GM18907 (cell line): ENCODE measurements around the gene SFMBT2.
"Not testable (repeated sequence)": the region's sequence is repeated elsewhere in the genome, so short reads cannot be mapped to it uniquely, and the experiment has no call there.

ENCODE experiments used
- ATAC-seq: cut with Tn5 transposase; IDR thresholded peaks from one replicate; pipeline ENCODE4 v1.9.1; 2021; ENCODE audit warnings: mild to moderate bottlenecking, moderate library complexity; ENCODE audit not compliant: unreplicated experiment

SFMBT2 gene

DNA sequence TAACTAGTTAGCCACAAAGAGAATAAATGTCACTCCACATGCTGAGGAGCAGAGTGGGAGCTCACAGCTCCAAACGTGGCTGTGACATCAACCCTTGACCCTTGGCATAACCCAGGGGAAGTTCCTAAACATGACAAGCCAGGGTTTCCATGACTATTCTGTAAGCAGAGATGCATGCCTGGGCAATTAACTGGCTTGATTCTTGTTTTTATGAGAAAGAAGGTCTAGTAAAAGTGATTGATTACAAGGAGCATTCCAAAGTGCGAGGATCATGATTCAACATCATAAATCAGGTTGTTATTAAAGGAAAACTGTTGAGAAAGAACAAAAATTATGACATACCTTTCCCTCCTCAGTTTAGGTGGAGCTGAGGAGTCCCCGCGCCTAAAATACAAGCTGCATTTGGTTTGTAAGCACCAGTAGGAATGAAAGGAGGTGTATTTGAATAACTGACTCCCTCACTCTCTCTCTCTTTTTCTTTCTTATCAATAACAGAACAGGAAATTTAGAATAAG lies 108.4 kb downstream of the SFMBT2 start:
- no peak for ATAC-seq

DNA sequence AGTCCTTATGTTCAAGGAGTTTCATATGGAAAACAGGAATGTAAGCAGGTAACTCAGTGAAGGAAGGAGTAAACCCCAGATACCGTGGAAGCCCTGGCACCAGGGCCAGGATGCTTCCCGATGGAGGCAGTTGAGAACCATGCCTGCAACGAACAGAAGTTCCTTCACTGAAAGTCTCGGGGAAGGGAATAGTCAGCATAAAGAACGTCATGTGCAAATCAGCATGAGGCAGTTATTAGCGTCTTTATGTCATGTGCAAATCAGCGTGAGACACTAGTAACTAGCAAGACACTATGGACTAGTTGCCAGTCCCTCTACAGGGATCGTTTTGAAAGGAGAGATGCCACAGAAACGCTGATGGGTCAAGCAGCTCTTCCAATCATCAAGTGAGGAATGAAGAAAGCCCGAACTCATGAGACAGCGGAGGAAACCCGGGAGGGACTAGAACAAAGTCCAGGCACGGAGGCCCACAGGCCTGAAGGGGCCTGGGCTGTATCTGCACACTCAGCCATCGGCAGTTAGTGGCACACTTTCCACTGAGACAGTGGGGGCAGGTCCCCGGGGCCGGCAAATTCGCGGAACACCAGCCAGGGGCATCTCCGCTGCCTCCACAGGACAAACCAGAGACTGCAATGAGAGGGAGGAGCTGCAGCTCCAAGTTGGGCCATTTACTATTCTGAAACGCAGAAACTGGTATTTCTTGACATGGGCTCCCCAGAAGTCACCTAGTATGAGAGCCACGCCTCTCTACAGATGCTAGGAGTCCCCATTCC lies 109.6 kb downstream of the SFMBT2 start:
- no peak for ATAC-seq

DNA sequence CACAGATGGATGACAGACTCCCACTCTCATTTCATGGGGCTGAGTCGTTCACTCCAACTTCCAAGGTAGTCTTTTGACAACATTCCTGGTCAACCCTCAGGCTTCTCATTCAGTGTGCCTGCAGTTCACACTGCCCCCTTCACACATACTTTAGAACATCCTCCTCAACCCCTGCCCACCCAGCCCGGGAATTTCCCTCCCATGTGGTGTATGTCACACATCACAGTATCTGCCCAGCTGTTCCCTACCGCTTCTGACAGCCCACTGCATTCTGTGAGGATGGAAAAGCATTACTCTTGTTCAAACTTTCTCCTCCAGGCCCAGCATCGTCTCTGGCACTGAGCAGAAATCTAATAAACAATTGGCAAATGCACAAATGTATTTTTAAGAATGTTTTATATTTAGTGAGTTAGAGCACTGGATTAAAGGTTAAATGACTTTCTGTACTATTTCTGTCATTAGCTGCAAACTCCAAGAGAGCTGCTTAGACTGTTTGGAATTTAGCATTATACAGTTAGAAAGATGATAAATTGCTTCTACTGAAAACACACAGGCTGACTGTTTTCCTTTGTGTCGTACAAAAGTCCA lies 110.4 kb downstream of the SFMBT2 start:
- ATAC-seq: no peak

DNA sequence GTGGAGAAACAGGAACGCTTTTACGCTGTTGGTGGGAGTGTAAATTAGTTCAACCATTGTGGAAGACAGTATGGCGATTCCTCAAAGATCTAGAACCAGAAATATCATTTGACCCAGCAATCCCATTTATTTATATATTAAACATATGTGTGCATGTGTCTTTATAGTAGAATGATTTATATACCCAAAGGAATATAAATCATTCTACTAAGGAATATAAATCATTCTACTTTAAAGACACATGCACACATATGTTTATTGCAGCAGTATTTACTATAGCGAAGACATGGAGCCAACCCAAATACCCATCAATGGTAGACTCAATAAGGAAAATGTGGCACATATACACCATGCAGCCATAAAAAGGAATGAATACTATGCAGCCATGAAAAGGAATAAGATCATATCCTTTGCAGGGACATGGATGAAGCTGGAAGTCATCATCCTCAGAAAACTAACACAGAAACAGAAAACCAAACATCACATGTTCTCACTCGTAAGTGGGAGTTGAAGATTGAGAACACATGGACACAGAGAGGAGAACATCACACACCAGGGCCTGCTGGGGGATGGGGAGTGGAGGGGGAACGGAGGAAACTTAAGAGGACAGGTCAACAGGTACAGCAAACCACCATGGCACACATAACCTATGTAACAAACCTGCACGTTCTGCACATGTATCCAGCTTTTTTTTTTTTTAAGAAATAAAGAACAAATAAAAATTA lies 111.1 kb downstream of the SFMBT2 start:
- not testable (repeated sequence) for ATAC-seq

DNA sequence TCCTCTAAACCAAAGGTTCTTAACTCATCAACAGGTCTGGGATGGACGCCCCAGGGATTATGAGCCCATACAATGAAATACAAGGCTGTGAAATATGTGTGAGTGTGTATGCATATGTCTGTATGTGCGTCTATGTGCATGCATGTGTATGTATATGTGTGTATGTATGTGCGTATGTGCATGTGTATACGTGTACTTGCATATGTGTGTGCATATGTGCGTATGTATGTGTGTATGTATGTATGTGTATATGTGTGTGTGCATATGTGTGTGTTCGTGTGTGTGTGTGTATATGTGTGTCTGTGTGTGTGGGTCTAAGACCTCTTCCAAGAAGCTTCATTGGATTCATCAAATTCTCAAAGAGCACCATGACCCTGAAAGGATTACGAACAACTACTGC lies 112.3 kb downstream of the SFMBT2 start:
- ATAC-seq: no peak

DNA sequence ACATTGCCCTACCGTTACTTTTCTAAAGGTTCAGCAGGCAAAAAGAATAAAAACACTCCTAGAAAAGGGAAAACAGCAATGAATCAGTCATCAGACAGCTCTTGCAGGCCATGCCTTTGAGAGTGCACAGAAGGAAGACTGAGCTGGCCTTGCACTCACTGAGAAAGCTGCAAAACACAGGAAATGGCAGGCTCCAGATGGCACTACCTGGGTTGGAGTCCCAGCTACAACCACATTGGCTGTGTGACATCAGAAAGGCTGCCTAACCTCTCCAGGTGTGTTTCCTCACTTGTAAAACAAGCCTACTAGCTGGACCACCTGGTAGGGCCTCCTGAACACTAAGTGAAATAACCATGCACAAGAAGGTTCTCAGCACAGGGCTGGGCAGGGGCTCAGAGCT lies 113.7 kb downstream of the SFMBT2 start:
- no peak for ATAC-seq

DNA sequence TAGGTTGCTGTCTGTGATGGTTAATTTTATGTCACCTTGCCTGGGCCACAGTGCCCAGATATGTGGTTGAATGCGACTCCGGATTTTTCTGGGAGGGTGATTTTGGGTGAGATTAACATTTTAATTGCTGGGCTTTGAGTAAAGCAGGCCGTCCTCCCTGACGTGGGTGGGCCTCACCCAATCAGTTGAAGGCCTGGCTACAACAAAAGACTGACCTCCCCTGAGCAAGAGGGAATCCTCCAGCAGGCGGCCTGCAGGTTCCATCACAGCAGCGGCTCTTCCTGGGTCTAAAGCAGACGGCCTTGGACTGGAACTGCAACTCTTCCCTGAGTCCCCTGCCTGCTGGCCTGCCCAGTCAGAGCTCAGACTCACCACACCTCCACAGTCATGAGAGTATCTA lies 114.2 kb downstream of the SFMBT2 start:
- no peak for ATAC-seq

DNA sequence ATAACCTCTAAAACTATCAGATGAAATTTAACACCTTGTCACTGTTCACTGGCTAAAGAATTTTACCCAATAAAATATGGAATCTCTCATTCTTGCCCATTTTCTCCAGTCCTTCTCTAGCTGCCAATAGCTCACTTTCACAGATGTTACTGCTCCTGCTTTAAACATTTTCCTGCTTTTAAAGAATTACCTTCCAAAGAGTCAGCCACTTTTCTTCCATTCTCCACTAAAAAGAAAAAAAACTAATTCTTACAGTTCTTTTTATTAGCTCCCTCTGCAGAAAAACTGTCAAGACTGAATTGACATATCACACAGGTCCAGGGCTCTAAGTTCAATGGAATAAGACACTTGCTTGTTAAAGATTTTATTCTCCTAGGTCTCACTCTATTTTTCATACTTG lies 114.8 kb downstream of the SFMBT2 start:
- ATAC-seq: no peak

DNA sequence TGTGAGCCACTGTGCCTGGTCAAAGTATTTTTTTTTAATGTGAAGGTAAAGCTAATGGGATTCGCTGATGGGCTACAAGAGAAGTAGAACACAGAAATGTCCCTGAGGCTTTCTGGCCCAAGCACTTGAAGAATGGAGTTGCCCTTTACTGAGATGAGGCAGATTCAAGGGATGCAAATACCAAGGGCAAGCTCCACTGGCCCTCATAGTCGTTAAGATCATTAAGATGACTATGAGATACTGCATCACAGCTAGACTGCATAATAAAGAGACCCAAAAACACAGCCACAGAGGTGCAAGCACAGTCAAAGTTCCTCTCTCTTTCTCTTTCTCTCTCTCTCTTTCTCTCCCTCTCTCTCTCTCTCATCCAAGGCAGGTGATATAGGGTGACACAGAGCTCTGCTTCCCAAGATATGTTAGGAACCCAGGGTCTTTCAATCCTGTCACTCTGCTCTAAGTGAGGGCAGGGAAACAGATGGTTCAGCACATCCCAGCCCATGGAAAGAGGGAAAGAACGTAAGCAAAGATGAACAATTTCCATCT lies 117.4 kb downstream of the SFMBT2 start:
- no peak for ATAC-seq

DNA sequence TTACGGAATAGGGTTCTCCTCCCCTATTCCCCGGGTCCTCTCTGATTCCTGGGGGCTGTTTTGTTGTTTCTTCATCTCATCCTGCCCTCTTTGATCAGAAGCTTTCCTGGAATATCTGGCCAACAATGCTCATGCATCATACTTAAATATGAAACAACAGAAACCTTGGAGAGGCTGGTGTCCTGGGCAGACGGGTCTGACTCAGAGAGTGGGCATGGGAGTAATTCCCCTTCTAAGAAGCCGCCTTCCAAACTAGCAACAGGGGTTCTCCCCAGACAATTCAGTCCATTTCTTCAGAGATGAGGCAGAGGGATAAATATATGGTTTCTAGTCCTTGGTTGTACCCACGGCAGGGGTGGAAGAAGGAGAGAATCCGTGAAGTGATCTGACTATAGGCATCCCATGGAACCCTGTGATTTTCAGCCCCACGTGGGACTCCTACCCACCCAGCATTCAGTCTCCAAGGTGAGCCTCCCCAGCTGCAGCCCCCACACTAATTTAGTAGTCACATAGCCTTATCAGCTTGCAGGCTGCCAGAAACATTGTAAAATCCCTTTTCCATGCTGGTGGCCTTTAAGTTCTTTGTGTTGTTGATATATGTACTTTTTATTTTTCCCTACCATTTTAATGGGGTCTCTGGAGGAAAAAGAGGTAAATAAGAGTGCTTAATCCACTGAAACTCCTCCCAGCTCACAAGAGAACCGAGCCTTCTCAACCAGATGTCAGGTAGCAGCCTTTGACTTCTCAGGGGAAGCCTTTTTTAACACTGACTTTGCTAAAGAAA lies 119.2 kb downstream of the SFMBT2 start:
- ATAC-seq: no peak

DNA sequence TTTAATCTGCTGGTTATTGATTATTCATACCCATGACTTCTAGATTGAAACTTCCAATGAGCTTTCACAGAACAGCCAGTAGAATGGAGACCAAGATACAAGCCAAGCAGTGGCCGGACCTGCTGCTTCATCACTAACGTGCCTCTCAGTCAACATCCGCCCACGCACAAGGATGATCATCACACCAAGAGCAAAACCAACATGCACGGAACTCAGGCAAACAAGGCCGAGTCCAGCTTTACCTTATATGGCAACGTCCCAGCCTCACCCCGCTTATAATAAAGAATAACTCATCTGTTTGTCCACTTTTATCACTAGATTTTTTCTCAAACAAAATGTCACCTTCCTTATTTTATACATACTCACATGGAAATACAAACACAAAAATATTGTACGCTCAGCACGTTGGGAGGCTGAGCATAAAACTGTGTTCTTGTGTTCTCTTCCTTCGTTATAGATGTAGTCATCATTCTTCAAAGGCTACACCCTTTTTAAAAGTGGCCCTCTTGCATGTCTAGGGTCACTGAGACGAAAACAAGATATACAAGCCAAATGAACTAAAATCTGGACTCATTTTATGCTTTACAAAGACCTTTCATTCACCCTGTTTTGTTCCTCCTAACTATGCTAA lies 122.7 kb downstream of the SFMBT2 start:
- no peak for ATAC-seq

DNA sequence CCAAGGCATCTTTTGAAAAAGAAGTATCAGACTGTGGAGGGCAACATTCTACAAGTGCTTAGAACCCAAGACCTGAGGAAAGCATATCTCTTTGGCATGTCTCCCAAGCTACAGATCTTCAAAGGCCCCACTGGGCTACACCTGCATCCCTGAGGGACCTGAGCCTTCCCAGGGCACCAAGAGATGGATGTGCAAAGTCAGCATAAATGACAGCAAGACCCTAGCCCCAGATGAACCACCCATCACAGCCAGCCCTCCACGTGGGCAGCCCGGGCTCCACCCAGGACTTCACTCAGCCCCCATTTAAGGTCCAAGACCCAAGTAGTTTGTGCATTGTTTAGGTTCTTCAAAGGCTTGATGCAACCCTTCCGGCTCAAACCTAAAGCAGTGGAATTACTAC lies 123.5 kb downstream of the SFMBT2 start:
- no peak for ATAC-seq

DNA sequence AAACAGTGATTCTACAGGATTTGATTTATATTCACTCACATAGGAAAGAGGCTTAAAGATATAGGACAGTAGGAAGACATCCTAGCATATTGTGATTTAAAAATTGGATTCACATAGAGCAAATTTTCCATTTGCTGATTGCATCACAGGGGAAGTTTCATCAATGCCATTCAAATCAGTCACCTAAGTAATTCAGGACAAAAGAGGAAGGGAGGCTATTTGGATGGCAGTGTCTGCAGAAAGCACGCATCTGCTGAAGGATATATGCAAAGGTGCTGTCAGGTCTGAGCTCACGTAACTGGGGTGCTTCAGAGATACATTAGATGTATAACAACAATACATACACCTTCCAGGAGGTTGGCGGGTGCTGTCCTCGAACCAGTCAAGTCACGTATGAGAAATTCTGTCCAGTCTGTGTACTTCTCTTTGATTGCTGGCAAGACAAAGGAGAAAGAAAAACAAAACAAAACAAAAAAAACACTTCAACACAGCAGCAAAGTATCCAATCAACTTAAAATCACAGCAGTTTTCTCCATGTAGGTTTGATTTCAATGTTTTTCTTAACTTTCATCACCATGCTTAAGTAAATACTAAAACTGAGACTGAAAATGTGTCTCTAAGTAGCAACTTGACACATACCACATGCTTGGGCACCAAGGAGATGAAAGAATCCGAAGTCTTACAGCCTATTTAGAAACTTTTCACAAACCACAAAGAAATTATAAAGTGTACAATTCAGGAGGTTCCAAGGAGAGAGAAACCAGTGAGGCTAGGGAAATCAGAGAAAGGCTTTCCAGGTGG lies 125.1 kb downstream of the SFMBT2 start:
- ATAC-seq: no peak

DNA sequence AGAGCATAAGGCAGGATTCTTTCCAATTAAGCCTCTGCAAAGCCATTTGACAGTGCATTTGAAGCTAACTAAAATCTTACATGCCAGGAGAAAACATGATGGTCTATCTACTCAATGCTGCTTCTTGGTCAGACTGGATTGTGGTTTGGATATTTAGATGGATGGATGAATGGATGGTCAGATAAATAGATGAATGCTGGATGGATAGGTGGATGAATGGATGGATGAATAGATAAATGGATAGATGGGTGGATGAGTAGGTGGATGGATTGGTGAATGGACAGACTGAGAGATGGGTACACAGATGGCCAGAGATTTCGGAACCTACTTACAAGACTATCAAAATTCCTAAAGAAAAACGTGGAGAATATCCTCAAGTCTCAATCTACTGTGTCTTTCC lies 127.6 kb downstream of the SFMBT2 start:
- no peak for ATAC-seq

DNA sequence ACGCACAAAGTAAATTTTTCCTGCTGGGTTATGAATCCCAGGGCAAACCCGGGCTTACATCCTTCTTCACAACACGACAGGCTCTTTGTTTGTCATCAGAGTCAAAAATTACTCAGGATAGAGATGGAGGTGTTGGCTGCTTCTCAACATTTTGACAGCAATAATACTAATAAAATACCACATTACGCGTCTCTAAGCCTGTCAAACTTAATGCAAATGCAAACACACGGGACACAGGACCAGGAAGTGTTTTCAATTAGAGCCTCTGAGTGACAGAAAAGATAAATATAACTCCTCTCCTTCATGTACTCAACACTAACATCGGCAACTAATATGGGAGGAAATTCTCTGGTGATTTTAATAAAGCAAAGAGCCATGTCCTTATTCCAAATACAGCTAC lies 128.4 kb downstream of the SFMBT2 start:
- no peak for ATAC-seq

DNA sequence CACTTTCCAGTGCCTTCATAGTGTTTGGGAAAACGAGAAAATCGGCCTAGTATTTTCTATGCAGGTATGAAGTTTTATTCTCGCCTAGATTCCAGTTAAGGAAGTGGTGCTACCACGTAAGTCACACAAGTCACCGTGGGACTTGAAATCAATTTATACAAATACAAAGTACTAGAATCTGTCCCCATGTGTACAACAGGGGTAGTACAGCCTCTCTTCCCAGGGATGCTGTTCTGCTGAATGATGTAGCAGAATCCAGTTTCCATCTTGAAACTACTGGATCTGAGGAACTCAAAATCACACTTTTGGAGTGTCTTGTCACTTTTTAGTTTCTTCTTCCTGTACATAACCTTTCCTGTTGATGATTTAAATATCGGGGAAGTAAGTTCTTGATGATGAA lies 129.4 kb downstream of the SFMBT2 start:
- no peak for ATAC-seq

DNA sequence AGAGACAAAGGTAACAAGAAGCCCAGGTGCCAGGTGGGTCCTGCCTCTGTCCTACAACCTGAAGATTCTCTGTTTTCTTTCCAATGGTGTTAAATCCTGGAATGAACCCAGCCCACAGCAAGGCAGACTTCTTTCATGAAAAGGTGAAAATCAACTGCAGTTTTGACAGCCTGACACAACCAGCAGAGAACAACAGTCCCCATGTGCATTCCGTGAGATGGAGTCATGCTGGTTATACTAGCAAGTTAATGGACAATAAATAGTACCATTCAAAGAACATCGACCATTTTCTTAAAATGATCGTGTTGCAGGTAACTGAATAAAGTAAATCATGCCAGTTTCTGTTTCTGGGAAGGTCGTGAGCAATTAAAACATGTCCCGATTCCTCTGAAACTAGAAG lies 131.5 kb downstream of the SFMBT2 start:
- no peak for ATAC-seq

DNA sequence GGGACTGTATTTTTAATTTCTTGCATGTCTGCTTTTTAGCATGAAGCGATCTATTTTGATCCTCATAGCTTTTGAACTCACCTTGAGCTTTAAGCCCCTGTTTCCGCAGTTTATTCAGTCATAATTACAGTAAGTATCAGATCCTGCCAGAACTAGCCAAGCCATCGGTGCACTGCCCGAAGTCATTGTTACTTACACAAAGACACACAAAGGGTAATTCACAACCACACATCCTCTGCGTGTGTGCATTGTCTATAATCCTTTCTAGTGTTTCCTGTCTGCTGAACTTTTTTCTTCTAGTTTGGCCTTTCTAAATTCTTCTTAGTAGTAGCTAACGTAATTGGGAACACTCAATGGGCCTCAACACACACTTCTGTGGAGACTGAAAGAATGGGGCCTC lies 133.0 kb downstream of the SFMBT2 start:
- ATAC-seq: no peak

DNA sequence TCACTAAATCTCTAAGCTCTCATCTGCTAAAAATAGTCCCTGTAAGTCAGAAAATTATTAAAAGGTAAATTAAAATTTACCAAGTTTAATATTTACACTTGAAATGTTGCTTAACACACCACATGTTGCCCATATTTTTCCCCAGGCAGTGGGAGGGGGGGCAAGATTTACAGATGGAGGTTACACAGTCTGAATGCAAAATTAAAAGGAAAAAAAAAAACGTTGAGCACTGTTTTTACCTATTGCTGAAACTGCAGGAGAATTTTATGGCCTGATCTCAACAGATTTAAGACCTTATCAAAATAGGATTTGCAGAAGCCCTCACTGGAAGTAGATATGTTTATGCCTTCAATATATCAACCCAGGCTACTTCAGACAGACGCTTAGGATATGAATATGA lies 133.4 kb downstream of the SFMBT2 start:
- ATAC-seq: no peak
